BLaER1 (cell line): ENCODE measurements around the gene ADAP1.
"Not testable (repeated sequence)": the region's sequence is repeated elsewhere in the genome, so short reads cannot be mapped to it uniquely, and the experiment has no call there.

Experiments
- H3K27ac ChIP-seq: shearing (Covaris generic); formaldehyde crosslinking; 2 replicates; pipeline ENCODE4 v1.8.1; 2022
- H3K27me3 ChIP-seq: shearing (Covaris generic); formaldehyde crosslinking; 2 replicates; pipeline ENCODE4 v1.8.1; 2022
- H3K36me3 ChIP-seq: shearing (Covaris generic); formaldehyde crosslinking; 2 replicates; pipeline ENCODE4 v1.8.1; 2022
- H3K4me1 ChIP-seq: shearing (Covaris generic); formaldehyde crosslinking; 2 replicates; pipeline ENCODE4 v1.8.1; 2022
- H3K4me2 ChIP-seq: shearing (Covaris generic); formaldehyde crosslinking; 2 replicates; pipeline ENCODE4 v1.8.1; 2022
- H3K4me3 ChIP-seq: shearing (Covaris generic); formaldehyde crosslinking; 2 replicates; pipeline ENCODE4 v1.8.1; 2022
- H3K9ac ChIP-seq: shearing (Covaris generic); formaldehyde crosslinking; 2 replicates; pipeline ENCODE4 v1.8.1; 2022
- H3K9me3 ChIP-seq: shearing (Covaris generic); formaldehyde crosslinking; 2 replicates; pipeline ENCODE4 v1.8.1; 2022
- H4K20me1 ChIP-seq: shearing (Covaris generic); formaldehyde crosslinking; 2 replicates; pipeline ENCODE4 v1.8.1; 2022
- Cebpa-rat ChIP-seq: shearing (Covaris generic); IDR thresholded peaks from 2 replicates; pipeline ENCODE4 v1.8.1; 2022

The ADAP1 gene

DNA sequence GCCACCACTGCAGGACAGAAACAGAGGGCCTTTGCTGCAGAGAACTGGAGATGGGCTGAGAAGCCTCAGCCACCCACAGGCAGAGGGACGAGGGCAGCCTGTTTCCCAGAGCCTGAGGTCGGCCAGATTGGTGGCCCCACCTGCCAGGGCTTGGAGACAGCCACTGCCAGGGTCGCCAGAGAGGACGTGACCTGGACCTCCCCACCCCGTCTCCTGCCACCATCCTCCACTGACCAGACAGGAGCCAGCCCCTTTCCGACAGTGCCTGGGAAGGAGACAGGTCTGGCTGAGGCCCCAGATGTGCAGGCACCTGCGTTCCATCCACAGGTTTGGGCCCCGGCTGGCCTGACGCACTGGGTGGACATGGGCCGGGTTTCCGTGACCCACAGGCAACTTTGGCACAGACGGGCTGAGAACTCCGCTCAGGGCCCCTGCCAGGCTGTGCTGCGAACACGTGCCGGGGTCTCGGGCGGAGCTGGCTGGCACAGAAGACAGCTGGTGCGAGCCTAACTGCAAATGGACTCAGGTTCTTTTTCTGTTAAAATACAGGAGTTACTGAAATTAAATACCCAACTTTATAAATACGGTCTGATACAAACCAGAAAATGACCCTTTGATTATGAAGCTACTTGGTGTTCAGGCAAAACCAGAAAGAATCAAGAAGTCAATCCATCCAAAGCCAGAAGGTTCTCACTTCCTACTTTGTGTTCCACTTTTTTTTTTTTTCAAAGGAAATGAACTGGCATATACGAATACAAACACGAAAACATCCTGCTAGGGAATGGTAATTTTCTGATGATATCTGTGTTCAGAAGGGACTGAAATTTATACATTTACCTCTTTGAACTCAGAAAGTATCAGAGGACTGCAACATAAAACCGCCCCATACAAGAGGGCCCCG is 14.0 kb upstream of the ADAP1 start:
- Histone ChIP-seq H3K4me1 (peaks cover 100% of the 10 kb centered on the region), H3K27me3 (no peaks in the 10 kb centered on the region), H4K20me1 (peaks cover 70% of the 10 kb centered on the region)

DNA sequence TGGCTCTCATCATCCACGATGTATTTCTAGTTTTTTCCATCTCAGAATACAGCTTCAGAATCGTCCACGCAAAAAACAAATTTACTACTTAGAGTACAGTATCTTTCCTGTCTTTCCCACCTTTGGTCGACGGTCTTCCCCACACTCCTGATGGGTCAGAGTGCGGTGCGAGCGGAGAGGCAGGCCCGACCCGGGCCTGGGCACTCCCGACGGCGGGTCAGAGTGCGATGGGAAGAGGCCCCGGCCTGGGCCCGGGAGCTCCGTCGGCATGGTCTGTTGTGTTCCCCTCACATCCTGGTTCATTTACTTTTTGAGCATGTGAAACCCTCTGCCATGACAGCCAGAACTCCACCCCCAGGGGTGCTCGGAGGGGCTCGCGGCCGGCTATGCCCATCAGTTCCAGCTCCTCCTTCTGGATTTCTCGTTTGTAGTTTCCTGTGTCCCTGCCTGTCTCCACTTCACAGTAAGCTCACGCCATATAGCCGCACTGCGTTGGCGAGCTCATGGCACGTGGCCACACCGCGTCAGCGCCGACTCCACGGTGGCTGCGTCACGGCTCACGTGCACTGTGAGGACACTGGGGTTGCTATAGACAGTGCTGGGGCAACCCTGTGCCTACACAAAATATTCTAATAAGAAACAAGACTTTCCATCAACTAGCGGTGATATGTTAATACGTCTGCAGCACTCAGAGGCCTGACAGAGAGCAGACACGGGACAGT is 13.0 kb upstream of the ADAP1 start:
- Histone ChIP-seq H3K4me3 (peak overlapping the region; percentile 36; the same call in 1 of the 2 replicates), H3K9me3 (no peaks in the 10 kb centered on the region), H4K20me1 (peaks cover 64% of the 10 kb centered on the region), H3K4me1 (peaks cover 100% of the 10 kb centered on the region), H3K4me2 (peak overlapping the region; percentile 92), H3K9ac (peak overlapping the region; percentile 69), H3K27ac (peak overlapping the region; percentile 83), H3K27me3 (no peaks in the 10 kb centered on the region), H3K36me3 (peaks cover 63% of the 10 kb centered on the region)
- TF ChIP-seq Cebpa-rat, result no peak

More for the DNA sequence above, 14.0 kb upstream of the ADAP1 start:
- peak overlapping the region; percentile 83 for H3K27ac ChIP-seq
- peak overlapping the region; percentile 69 for H3K9ac ChIP-seq
- peaks cover 73% of the 10 kb centered on the region for H3K36me3 ChIP-seq
- no peak for TF ChIP-seq Cebpa-rat
- peak overlapping the region; percentile 92 for H3K4me2 ChIP-seq
- no peaks in the 10 kb centered on the region for H3K9me3 ChIP-seq
- H3K4me3 ChIP-seq, result no peak overlapping the region

DNA sequence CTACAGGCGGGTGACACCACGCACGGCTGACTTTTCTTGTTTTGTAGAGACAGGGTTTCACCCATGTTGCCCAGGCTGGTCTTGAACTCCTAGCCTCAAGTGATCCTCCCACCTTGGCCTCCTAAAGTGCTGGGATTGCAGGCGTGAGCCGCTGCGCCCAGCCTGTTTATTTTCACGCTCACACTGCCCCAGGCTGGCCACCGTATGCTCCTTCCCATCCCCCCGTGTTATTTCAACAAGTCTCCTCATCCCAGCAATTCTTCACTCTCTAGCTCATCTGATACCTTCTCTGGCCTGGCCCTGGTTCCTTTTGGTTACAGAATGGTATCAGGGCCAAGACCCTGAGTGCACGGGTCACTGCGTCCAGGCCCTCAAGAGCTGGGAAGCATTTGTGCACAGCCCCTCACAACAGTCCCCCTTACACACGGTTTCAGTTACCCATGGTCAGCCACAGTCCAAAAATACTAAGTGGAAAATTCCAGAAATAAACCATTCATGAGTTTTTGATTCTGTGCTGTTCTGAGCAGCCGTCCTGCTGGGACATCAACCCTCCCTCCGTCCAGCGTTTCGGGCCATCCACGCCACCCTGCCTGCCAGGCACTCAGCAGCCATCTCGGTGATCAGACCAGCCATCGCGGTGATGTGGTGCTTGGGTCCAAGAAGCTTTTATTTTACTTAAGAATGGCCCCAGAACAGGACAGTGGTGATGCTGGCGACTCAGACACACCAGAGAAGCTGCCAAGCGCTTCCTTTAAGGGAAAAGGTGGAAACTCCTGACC is 12.0 kb upstream of the ADAP1 start:
- H3K9ac ChIP-seq, result peak overlapping the region; percentile 69

DNA sequence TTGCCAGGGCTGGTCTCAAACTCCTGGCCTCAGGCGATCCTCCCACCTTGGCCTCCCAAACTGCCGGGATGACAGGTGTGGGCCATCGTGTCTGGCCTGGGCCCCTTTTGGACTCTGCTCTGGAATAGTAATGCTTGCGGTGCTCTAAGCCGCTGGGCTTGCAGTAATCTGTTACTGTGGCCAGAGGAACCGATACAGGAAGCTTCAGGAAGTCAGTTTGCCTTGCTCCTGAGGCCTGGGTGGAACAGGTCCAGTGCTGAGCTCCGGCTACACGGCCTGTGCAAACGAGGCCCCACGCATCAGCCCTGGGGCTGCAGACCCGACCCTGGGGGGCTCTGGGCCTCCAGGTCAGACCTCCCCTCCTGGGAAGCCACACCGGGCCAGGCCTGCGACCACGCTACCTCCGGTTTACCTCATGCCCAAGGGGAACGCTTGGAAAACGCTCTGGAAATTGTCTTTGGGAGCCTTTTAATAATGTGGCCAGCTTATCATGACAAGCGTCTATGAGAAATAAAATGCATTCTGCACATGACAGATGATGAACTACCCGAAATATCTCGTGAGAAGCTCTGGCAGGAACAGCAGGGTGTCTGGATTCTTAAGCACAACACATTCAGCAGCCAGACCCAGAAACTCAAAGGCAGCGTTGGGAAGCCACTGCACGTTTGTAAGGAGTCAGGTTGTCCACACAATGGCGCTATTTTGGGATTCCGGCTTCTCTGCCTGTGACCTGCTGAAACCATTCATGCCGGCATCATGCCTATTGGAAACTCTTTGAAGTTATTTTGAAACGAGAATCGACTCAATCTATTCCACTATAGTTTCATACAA is 10.1 kb upstream of the ADAP1 start:
- peaks cover 100% of the 10 kb centered on the region for H3K4me1 ChIP-seq
- H3K27me3 ChIP-seq, result no peaks in the 10 kb centered on the region; the same call in 1 of the 2 replicates
- peaks cover 34% of the 10 kb centered on the region for H3K36me3 ChIP-seq
- H3K9ac ChIP-seq, result peak overlapping the region; percentile 67
- TF ChIP-seq Cebpa-rat, result no peak
- peak overlapping the region; percentile 47; the same call in 1 of the 2 replicates for H3K4me3 ChIP-seq
- H4K20me1 ChIP-seq, result peaks cover 55% of the 10 kb centered on the region
- no peaks in the 10 kb centered on the region for H3K9me3 ChIP-seq
- peak overlapping the region; percentile 92 for H3K4me2 ChIP-seq
- peak overlapping the region; percentile 83 for H3K27ac ChIP-seq

More for the DNA sequence above, 12.0 kb upstream of the ADAP1 start:
- no peak for TF ChIP-seq Cebpa-rat
- Histone ChIP-seq H3K4me1 (peaks cover 100% of the 10 kb centered on the region), H3K4me3 (peak overlapping the region; percentile 36), H3K9me3 (no peaks in the 10 kb centered on the region), H4K20me1 (peaks cover 64% of the 10 kb centered on the region), H3K27me3 (no peaks in the 10 kb centered on the region; the same call in 1 of the 2 replicates), H3K36me3 (peaks cover 53% of the 10 kb centered on the region), H3K4me2 (peak overlapping the region; percentile 92), H3K27ac (peak overlapping the region; percentile 83)

DNA sequence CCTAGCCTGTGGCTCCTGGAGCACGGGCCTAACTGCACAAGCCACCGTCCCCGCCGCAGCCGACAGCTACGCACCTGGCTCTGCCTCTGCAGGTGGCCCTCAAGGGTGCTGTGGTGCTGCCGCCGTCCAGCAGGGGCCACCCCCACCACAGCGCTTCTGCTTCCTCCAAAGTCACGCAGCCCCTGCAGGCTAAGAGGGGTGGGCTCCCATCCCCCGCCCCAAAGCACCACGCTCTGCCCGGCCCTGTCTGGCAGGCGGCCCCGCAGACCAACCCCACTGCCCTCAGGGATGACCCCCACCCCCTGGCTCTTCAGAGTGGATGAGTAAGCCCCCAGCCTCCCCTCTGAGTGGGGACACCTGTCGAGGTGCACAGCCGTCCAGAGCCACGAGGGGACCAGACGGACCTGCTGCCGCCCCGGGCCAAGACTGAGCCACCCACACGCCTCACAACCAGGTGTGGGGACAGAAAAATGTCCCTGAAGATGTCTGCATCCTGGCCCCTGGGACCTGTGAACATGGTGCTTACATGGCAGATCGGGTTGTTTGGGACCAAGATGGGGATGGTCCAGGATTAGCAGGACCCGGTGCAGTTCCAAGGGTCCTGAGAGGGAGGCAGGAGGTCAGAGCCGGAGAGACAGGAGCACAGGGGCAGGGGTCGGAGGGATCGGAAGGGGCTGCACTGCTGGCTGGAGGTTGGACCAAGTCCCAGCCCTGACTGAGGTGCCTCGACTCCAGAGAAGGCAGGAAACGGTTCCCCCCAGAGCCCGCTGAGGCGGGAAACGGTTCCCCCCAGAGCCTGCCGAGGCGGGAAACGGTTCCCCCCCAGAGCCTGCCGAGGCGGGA is 9.0 kb upstream of the ADAP1 start:
- H3K4me2 ChIP-seq, result peak overlapping the region; percentile 92
- TF ChIP-seq Cebpa-rat, result no peak
- H3K27ac ChIP-seq, result peak overlapping the region; percentile 83
- H3K4me1 ChIP-seq, result peaks cover 100% of the 10 kb centered on the region
- no peaks in the 10 kb centered on the region for H3K9me3 ChIP-seq
- peak overlapping the region; percentile 67 for H3K9ac ChIP-seq
- peaks cover 43% of the 10 kb centered on the region; the same call in 1 of the 2 replicates for H4K20me1 ChIP-seq
- H3K4me3 ChIP-seq, result peak overlapping the region; percentile 47; the same call in 1 of the 2 replicates
- H3K27me3 ChIP-seq, result no peaks in the 10 kb centered on the region; the same call in 1 of the 2 replicates
- H3K36me3 ChIP-seq, result peaks cover 23% of the 10 kb centered on the region

DNA sequence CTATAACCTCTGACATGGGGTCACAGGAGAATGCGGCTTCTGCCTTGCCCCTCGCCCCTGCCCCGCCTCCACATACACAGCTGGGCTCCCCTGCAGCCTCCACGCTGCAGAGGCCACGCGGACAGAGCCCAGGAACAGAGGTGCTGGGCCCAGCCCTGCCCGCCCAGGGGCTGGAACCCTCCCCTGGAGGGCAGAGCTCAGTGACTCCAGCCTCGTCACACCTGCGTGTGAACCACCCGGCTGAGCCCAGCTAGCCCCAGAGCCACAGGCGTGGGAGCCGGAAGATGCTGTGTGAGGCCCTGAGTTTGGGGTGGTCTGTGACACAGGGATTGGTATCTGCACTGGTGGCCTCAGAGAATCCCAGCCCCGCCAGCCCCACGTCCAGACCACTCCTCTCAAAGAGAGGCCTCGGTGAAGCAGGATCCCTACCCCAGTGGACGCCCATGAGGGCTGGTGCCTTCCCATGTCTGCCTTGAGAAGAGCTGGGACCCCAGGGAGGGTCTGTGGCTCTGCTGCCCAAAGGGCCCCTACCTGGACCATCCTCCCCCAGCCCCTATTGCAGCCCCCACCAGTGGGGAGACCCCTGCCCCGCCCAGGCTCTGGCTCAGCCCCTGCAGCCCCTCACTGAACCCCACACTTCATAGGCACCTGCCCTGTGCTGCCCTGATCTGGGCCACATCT is 8.1 kb upstream of the ADAP1 start:
- Histone ChIP-seq H3K4me1 (peaks cover 100% of the 10 kb centered on the region), H3K27ac (peak overlapping the region; percentile 83), H3K4me2 (peak overlapping the region; percentile 92), H3K9ac (peak overlapping the region; percentile 38; the same call in 1 of the 2 replicates), H3K4me3 (peak overlapping the region; percentile 18; the same call in 1 of the 2 replicates), H4K20me1 (peaks cover 34% of the 10 kb centered on the region; the same call in 1 of the 2 replicates), H3K36me3 (peaks cover 14% of the 10 kb centered on the region), H3K27me3 (no peaks in the 10 kb centered on the region; the same call in 1 of the 2 replicates), H3K9me3 (no peaks in the 10 kb centered on the region)
- no peak for TF ChIP-seq Cebpa-rat

DNA sequence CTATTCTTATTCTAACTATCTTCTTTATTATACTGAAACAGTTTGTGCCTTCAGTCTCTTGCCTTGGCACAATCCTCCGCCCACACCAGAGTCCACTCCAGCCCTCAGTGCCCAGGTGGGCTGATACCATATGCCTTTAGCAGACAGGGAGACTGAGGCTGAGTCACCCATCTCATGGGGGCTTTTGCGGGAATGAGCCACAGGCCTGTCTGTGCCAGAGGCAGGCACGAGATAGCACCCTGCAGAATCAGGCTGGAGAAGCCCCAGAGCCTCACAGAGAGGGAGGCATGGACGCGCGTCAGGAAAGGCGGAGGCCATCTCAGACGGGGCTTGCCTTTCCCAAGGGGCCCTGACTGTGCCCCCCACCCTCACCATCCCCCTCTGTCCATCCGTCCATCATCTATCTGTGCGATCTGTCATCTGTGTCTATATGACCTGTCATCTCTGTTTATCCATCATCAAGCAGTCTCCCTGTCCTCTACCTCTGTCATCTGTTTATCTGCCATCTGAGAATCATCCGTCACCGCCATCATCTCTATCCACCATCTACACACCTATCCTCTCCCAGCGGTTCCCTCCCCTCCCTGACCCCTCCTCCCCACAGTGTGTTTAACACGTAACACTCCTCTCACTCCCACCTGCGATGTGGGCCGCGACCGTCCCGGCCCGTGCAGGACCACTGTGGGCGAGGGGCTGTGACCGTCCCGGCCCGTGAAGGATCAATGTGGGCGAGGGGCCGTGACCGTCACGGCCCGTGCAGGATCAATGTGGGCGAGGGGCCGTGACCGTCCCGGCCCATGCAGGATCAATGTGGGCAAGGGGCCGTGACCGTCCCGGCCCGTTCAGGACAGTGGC is 7.3 kb upstream of the ADAP1 start:
- H3K4me3 ChIP-seq, result no peak overlapping the region
- peak overlapping the region; percentile 83 for H3K27ac ChIP-seq
- H3K4me2 ChIP-seq, result peak overlapping the region; percentile 92
- H3K9me3 ChIP-seq, result no peaks in the 10 kb centered on the region
- peaks cover 100% of the 10 kb centered on the region for H3K4me1 ChIP-seq
- peak overlapping the region; percentile 38 for H3K9ac ChIP-seq
- H3K36me3 ChIP-seq, result peaks cover 6% of the 10 kb centered on the region; the same call in 1 of the 2 replicates
- peaks cover 26% of the 10 kb centered on the region; the same call in 1 of the 2 replicates for H4K20me1 ChIP-seq
- TF ChIP-seq Cebpa-rat, result no peak
- no peaks in the 10 kb centered on the region; the same call in 1 of the 2 replicates for H3K27me3 ChIP-seq

DNA sequence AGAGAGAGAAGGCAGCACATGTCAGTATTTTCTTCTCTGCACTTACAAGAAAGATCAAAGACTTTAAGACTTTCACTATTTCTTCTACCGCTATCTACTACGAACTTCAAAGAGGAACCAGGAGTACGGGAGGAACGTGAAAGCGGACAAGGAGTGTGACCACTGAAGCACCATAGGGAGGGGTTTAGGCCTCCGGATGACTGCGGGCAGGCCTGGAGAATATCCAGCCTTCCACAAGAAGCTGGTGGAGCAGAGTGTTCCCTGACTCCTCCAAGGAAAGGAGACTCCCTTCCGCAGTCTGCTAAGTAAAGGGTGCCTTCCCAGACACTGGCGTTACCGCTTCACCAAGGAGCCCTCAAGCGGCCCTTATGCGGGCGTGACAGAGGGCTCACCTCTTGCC is 6.5 kb upstream of the ADAP1 start:
- Histone ChIP-seq H3K4me1 (peaks cover 100% of the 10 kb centered on the region), H4K20me1 (peaks cover 18% of the 10 kb centered on the region; the same call in 1 of the 2 replicates), H3K4me2 (peak overlapping the region; percentile 92), H3K4me3 (peak overlapping the region; percentile 48), H3K27ac (peak overlapping the region; percentile 65)
- not testable (repeated sequence) for H3K9ac ChIP-seq, H3K27me3 ChIP-seq, H3K9me3 ChIP-seq, H3K36me3 ChIP-seq
